CD4-positive, alpha-beta T cell (primary cell): ENCODE data around the gene CDH4. TPM values are rescaled to one million over a fixed set of nuclear protein-coding genes. Genes with fewer than 3 reads are reported as not detected.

Experiments
- ATAC-seq: fragments of 200-7000 bp; cut with Tn5 transposase; one replicate; pipeline ENCODE4 v1.10.0; 2022; ENCODE audit warnings: mild to moderate bottlenecking; ENCODE audit not compliant: poor library complexity
- CTCF ChIA-PET: fragments of 350-600 bp; sonication (Branson Sonifier 250); formaldehyde crosslinking; loops from one replicate; lab custom pipeline; 2021; ENCODE audit warnings: antibody characterized with exemption, inconsistent platforms; lab: Charles Lee
- POLR2A ChIA-PET: fragments of 350-600 bp; sonication (Branson Sonifier 250); formaldehyde crosslinking; loops from one replicate; lab custom pipeline; 2021; ENCODE audit warnings: antibody characterized with exemption, inconsistent platforms; lab: Charles Lee
- DNase-seq, 14 experiments: peaks; one replicate each; pipeline ENCODE4 v3.0.0-alpha.2; 2013 to 2020; ENCODE audit warnings: mixed read lengths in 2 of 14
- H3K27ac ChIP-seq, 2 donors: one replicate each; pipeline versions ENCODE4 v1.5.1 to v1.7.0; 2013; ENCODE audit warnings: low read length in 2 of 2, low read depth in 1 of 2, mild to moderate bottlenecking in 1 of 2
- H3K27me3 ChIP-seq, 2 experiments: 1 replicate in 1 of 2; 2 replicates in 1 of 2; pipeline versions ENCODE4 v1.6.1 to v1.7.0; 2013; ENCODE audit warnings: low read length in 2 of 2, control low read depth in 1 of 2, mild to moderate bottlenecking in 1 of 2, moderate library complexity in 1 of 2; ENCODE audit not compliant: insufficient read depth in 2 of 2, control insufficient read depth in 1 of 2
- H3K36me3 ChIP-seq: one replicate; pipeline ENCODE4 v1.6.1; 2013; ENCODE audit warnings: low read length, control low read depth; ENCODE audit not compliant: insufficient read depth
- H3K4me1 ChIP-seq: one replicate; pipeline ENCODE4 v1.6.1; 2013; ENCODE audit warnings: low read length, control low read depth; ENCODE audit not compliant: insufficient read depth
- H3K4me3 ChIP-seq: one replicate; pipeline ENCODE4 v1.5.1; 2013; ENCODE audit warnings: mild to moderate bottlenecking, low read length, moderate library complexity
- H3K9me3 ChIP-seq, 2 experiments: 1 replicate in 1 of 2; 2 replicates in 1 of 2; pipeline versions ENCODE4 v1.6.1 to v1.7.0; 2013; ENCODE audit warnings: low read length in 2 of 2, mild to moderate bottlenecking in 2 of 2, control low read depth in 1 of 2, moderate library complexity in 1 of 2; ENCODE audit not compliant: control insufficient read depth in 1 of 2, insufficient read depth in 1 of 2
- H3K27ac Mint-ChIP-seq: one replicate; pipeline ENCODE4 v1.8.0; 2020; ENCODE audit warnings: mixed read lengths
- H3K27me3 Mint-ChIP-seq: one replicate; pipeline ENCODE4 v1.8.0; 2021; ENCODE audit warnings: mixed read lengths
- H3K36me3 Mint-ChIP-seq: one replicate; pipeline ENCODE4 v1.8.0; 2021; ENCODE audit warnings: low read depth, mixed read lengths
- H3K4me1 Mint-ChIP-seq: one replicate; pipeline ENCODE4 v1.8.0; 2021; ENCODE audit warnings: low read depth, mixed read lengths
- H3K4me3 Mint-ChIP-seq: one replicate; pipeline ENCODE4 v1.8.0; 2020; ENCODE audit warnings: mild to moderate bottlenecking, mixed read lengths
- H3K9me3 Mint-ChIP-seq: one replicate; pipeline ENCODE4 v1.8.0; 2020; ENCODE audit warnings: mixed read lengths
- CTCF ChIP-seq: fragments of 200-600 bp; IDR thresholded peaks from one replicate; pipeline ENCODE4 v1.8.0; 2022; ENCODE audit warnings: antibody characterized with exemption, mild to moderate bottlenecking
- intact Hi-C, 2 experiments: fragments of 100-400 bp; cut with DNase I in 1 of 2; cut with micrococcal nuclease in 1 of 2; formaldehyde crosslinking; loops; one replicate each; pipeline versions ENCODE4 v1.15.1 to v1.9.0; 2023 to 2025; cut with DNase I, micrococcal nuclease
- total RNA-seq, 174 experiments: library from RNA in 2 of 174; stranded (reverse) in 2 of 174; gene quantifications; one replicate each; pipeline ENCODE4 v1.2.3 and lab custom pipeline; 2021 to 2026

The CDH4 gene
- total RNA-seq, 2 experiments from 2014 or later: 0.11 TPM

- H3K4me3 ChIP-seq: no peak overlapping the region
Measured at GRCh38 chr20:61815176-61815575, 563.1 kb downstream of the CDH4 start.

DNA sequence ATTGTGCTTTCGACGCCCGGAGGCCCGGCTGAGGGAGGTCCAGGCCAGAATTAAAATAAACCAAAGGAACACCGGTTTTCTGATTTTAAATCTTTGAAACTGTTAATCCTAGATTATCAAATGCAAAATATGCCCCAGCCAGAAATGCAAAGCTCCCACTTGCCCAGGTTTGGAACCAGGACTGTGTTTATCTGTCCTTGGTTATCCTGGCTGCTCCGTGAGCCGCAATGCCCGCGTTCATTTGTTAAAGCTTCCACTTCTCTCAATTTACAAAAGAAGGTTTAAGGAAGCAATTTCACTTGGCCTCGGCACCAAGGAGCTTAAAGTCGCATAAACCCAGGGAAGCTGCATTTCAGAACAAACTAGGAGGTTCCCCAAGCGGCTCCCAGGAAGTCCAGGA, 563.6 kb downstream of the CDH4 start:
- no peaks in the 10 kb centered on the region for H3K27me3 Mint-ChIP-seq
- H3K4me3 Mint-ChIP-seq: no peak overlapping the region
- no peaks in the 10 kb centered on the region for H3K4me1 Mint-ChIP-seq
- H3K27ac Mint-ChIP-seq: no peak overlapping the region
- no peaks in the 10 kb centered on the region for H3K36me3 Mint-ChIP-seq
- no peaks in the 10 kb centered on the region for H3K9me3 ChIP-seq
- TF ChIP-seq CTCF: no peak
- POLR2A ChIA-PET: no interaction called here
- ATAC-seq (no peak), DNase-seq (no peak)
- no peaks in the 10 kb centered on the region for H3K36me3 ChIP-seq
- intact Hi-C loops: no loop called here
- H3K9me3 Mint-ChIP-seq: no peaks in the 10 kb centered on the region
- peaks cover 0 to under 1% of the 10 kb centered on the region in 2 experiments for H3K27me3 ChIP-seq
- H3K4me1 ChIP-seq: no peaks in the 10 kb centered on the region
- no peak overlapping the region for H3K27ac ChIP-seq
- CTCF ChIA-PET: no interaction called here
- no peak overlapping the region for H3K4me3 ChIP-seq

More at GRCh38 chr20:61815176-61815575, 563.1 kb downstream of the CDH4 start:
- no peak for ATAC-seq
- Mint-ChIP-seq H3K4me1 (no peaks in the 10 kb centered on the region), H3K9me3 (no peaks in the 10 kb centered on the region), H3K27me3 (no peaks in the 10 kb centered on the region), H3K27ac (no peak overlapping the region), H3K4me3 (no peak overlapping the region), H3K36me3 (no peaks in the 10 kb centered on the region)
- Histone ChIP-seq H3K9me3 (no peaks in the 10 kb centered on the region), H3K27me3 (no peaks in the 10 kb centered on the region), H3K36me3 (no peaks in the 10 kb centered on the region), H3K4me1 (no peaks in the 10 kb centered on the region), H3K27ac (no peak overlapping the region)
- no peak for TF ChIP-seq CTCF
- ChIA-PET CTCF (no interaction called here), POLR2A (no interaction called here)
- no peak for DNase-seq
- intact Hi-C loops: no loop called here

DNA sequence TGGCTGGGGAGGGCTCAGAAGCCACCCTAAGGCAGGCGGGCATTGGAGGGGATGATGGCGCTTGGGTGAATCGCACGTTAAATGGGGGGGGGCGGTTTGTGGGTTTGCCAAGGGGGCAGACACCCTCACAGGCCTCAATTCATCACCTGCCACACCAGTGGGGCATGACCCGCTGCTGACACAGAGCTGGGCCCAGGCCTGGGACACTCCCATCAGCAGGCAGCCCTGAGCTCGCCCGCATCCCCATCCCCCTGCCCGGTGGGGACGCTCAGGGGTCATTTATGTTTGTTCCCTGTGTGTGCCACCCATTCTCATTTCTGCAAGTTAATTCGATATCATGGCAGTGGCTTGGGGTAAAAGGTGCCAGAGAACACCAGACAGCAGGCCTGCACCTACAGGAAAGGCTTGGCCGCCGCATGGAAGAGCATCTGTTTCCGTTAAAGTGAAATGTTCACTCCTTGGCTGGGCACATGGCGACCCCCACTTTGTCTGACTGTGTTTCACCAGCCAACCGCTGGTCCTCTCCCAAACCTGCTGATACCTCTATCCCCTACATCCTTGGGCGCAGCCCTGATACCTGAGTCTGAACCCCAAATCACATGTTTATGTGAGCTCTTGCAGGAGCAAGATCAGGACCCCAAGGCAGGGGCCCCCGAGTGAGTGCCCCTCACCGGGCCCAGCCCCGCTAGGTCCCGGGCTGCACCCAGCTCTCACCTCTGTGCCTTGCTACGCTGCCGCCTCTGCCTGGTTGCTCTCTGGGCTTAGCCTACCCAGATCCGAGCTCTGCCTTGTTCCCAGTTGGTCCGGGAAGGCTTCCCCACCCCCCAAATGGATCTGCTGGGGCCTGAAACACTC, 564.8 kb downstream of the CDH4 start:
- Mint-ChIP-seq H3K27me3 (no peaks in the 10 kb centered on the region), H3K4me1 (no peaks in the 10 kb centered on the region), H3K36me3 (no peaks in the 10 kb centered on the region), H3K4me3 (no peak overlapping the region), H3K27ac (no peak overlapping the region), H3K9me3 (no peaks in the 10 kb centered on the region)
- intact Hi-C loops: no loop called here
- no peak for ATAC-seq
- Histone ChIP-seq H3K9me3 (no peaks in the 10 kb centered on the region), H3K27ac (no peak overlapping the region), H3K27me3 (peaks cover 0 to 2% of the 10 kb centered on the region in 2 experiments), H3K4me1 (no peaks in the 10 kb centered on the region), H3K4me3 (no peak overlapping the region), H3K36me3 (no peaks in the 10 kb centered on the region)
- POLR2A ChIA-PET: no interaction called here
- no peak for DNase-seq
- no peak for TF ChIP-seq CTCF
- CTCF ChIA-PET: no interaction called here
